LoVo (cell line): ENCODE measurements around the gene EME1.
"Not testable (repeated sequence)": the region's sequence is repeated elsewhere in the genome, so short reads cannot be mapped to it uniquely, and the experiment has no call there.

Experiments
- DNase-seq: peaks from one replicate; pipeline ENCODE4 v3.0.0-alpha.2; 2016; ENCODE audit warnings: low spot score

EME1 gene

GRCh38 chr17:50393700-50394099 lies 20.7 kb downstream of the EME1 start:
- DNase-seq, result no peak

GRCh38 chr17:50394711-50395110 lies 21.7 kb downstream of the EME1 start:
- no peak for DNase-seq

- DNase-seq, result peak; percentile 71
Observed at GRCh38 chr17:50396261-50397110, 23.5 kb downstream of the EME1 start.

GRCh38 chr17:50397111-50397918 lies 24.3 kb downstream of the EME1 start, which contains the start of gene LRRC59:
TSS of gene LRRC59 (minus strand) at chr17:50397523. CDS start at chr17:50397317, 206 bp downstream.
- peak; percentile 85 for DNase-seq

- no peak for DNase-seq
Observed at GRCh38 chr17:50397919-50398285, 24.9 kb downstream of the EME1 start.

GRCh38 chr17:50398672-50399071 lies 25.6 kb downstream of the EME1 start:
- not testable (repeated sequence) for DNase-seq

- DNase-seq, result not testable (repeated sequence)
Observed at GRCh38 chr17:50399591-50399990, 26.6 kb downstream of the EME1 start.

GRCh38 chr17:50405351-50405750 lies 32.3 kb downstream of the EME1 start:
- DNase-seq, result not testable (repeated sequence)

- DNase-seq, result no peak
Observed at GRCh38 chr17:50406578-50406977, 33.5 kb downstream of the EME1 start.

- no peak for DNase-seq
Observed at GRCh38 chr17:50407921-50408320, 34.9 kb downstream of the EME1 start.

- DNase-seq, result no peak
Observed at GRCh38 chr17:50412188-50412732, 39.2 kb downstream of the EME1 start.

- no peak for DNase-seq
Observed at GRCh38 chr17:50414808-50415207, 41.8 kb downstream of the EME1 start.

- DNase-seq, result not testable (repeated sequence)
Observed at GRCh38 chr17:50419577-50419976, 46.5 kb downstream of the EME1 start.

- no peak for DNase-seq
Observed at GRCh38 chr17:50420419-50421112, 47.5 kb downstream of the EME1 start.

- no peak for DNase-seq
Observed at GRCh38 chr17:50421308-50422051, 48.5 kb downstream of the EME1 start.

- DNase-seq, result no peak
Observed at GRCh38 chr17:50422738-50423137, 49.7 kb downstream of the EME1 start.

- DNase-seq, result peak; percentile 39
Observed at GRCh38 chr17:50423553-50424159, 50.6 kb downstream of the EME1 start.

- DNase-seq, result no peak
Observed at GRCh38 chr17:50424246-50424995, 51.4 kb downstream of the EME1 start.

GRCh38 chr17:50424996-50425681 lies 52.1 kb downstream of the EME1 start:
- no peak for DNase-seq
